HepG2 (cell line): ENCODE results near the gene EPB41L2.

Experiments
- ARID4A ChIP-seq: sonication (generic); formaldehyde crosslinking; IDR thresholded peaks from 2 replicates; pipeline ENCODE4 v1.5.0; 2020; ENCODE audit warnings: mild to moderate bottlenecking, missing genetic modification reagents, borderline replicate concordance
- ASH2L ChIP-seq: fragments of 300-600, 200-600 bp; sonication (generic); IDR thresholded peaks from 2 replicates; pipeline ENCODE4 v1.7.0; 2017; ENCODE audit warnings: low read depth, mild to moderate bottlenecking, moderate library complexity, mixed read lengths, low read length; ENCODE audit not compliant: insufficient read length
- CEBPB ChIP-seq: IDR thresholded peaks from 2 replicates; pipeline ENCODE4 v1.6.1; 2011; ENCODE audit warnings: low read depth, low read length, improper control_type of control experiment, borderline replicate concordance
- HDAC2 ChIP-seq: sonication (generic); formaldehyde crosslinking; IDR thresholded peaks from 2 replicates; pipeline ENCODE4 v1.4.0; 2020; ENCODE audit warnings: missing genetic modification reagents
- JUND ChIP-seq: sonication (generic); formaldehyde crosslinking; IDR thresholded peaks from 2 replicates; pipeline ENCODE4 v1.8.0; 2022; ENCODE audit warnings: mild to moderate bottlenecking, missing genetic modification reagents
- MNT ChIP-seq: fragments of 450-650 bp; IDR thresholded peaks from 2 replicates; pipeline ENCODE4 v1.6.1; 2016
- MYC ChIP-seq: sonication (generic); formaldehyde crosslinking; IDR thresholded peaks from 2 replicates; pipeline ENCODE4 v1.9.0; 2021; ENCODE audit warnings: missing genetic modification reagents, borderline replicate concordance
- MYNN ChIP-seq: sonication (generic); formaldehyde crosslinking; IDR thresholded peaks from 2 replicates; pipeline ENCODE4 v1.4.0; 2020; ENCODE audit warnings: mild to moderate bottlenecking, low read depth, missing genetic modification reagents
- POLR2A ChIP-seq, 2 experiments: IDR thresholded peaks; 2 replicates each; pipeline ENCODE4 v1.6.1; 2011; ENCODE audit warnings: low read depth in 2 of 2, low read length in 2 of 2, mild to moderate bottlenecking in 1 of 2, moderate library complexity in 1 of 2; ENCODE audit not compliant: insufficient read depth in 1 of 2
- PRDM4 ChIP-seq: sonication (generic); formaldehyde crosslinking; IDR thresholded peaks from 2 replicates; pipeline ENCODE4 v1.9.0; 2021; ENCODE audit warnings: missing genetic modification reagents, borderline replicate concordance
- ZNF430 ChIP-seq: sonication (generic); formaldehyde crosslinking; IDR thresholded peaks from 2 replicates; pipeline ENCODE4 v1.9.0; 2021; ENCODE audit warnings: mild to moderate bottlenecking, missing genetic modification reagents
- ZNF740 ChIP-seq: sonication (generic); formaldehyde crosslinking; IDR thresholded peaks from 2 replicates; pipeline ENCODE4 v1.4.0; 2020; ENCODE audit warnings: missing genetic modification reagents
- TF ChIP-seq, protein P1 (sequence below): sonication (generic); formaldehyde crosslinking; IDR thresholded peaks from 2 replicates; pipeline ENCODE4 v1.4.0; 2020; ENCODE audit warnings: missing genetic modification reagents

GRCh38 chr6:130946076-130946475 is 117.0 kb downstream of the EPB41L2 start:
- no peak for TF ChIP-seq JUND (CRISPR knock-in tag)
- no peak for TF ChIP-seq PRDM4 (CRISPR knock-in tag)
- TF ChIP-seq ZNF430: no peak
- TF ChIP-seq POLR2A (IDR thresholded peaks at IDR 0.05; ENCODE audit: insufficient read depth in 1 of 2, low read depth in 2 of 2, low read length in 2 of 2): no peak
- TF ChIP-seq MYC (CRISPR knock-in tag): no peak
- no peak for TF ChIP-seq MNT
- no peak for TF ChIP-seq ASH2L
- TF ChIP-seq ARID4A (CRISPR knock-in tag): no peak
- no peak for TF ChIP-seq HDAC2 (CRISPR knock-in tag)
- TF ChIP-seq, protein P1, sequence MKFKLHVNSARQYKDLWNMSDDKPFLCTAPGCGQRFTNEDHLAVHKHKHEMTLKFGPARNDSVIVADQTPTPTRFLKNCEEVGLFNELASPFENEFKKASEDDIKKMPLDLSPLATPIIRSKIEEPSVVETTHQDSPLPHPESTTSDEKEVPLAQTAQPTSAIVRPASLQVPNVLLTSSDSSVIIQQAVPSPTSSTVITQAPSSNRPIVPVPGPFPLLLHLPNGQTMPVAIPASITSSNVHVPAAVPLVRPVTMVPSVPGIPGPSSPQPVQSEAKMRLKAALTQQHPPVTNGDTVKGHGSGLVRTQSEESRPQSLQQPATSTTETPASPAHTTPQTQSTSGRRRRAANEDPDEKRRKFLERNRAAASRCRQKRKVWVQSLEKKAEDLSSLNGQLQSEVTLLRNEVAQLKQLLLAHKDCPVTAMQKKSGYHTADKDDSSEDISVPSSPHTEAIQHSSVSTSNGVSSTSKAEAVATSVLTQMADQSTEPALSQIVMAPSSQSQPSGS (CRISPR knock-in tag): no peak
- no peak for TF ChIP-seq MYNN (CRISPR knock-in tag)
- TF ChIP-seq CEBPB: no peak
- TF ChIP-seq ZNF740 (CRISPR knock-in tag): no peak
